Breast epithelium (tissue), 4 donors: ENCODE measurements around the gene STX8. TPM values are rescaled to one million over a fixed set of nuclear protein-coding genes. Genes with fewer than 3 reads are reported as not detected.
"Not testable (repeated sequence)": the region's sequence is repeated elsewhere in the genome, so short reads cannot be mapped to it uniquely, and the experiment has no call there.

Source experiments
- DNase-seq, 2 donors: peaks; one replicate each; pipeline ENCODE4 v3.0.0-alpha.2; 2019; ENCODE audit warnings: low spot score in 2 of 2
- H3K27ac ChIP-seq, 2 donors: fragments of 200-600 bp; sonication (generic) in 1 of 2; one replicate each; pipeline ENCODE4 v1.5.1; 2016 to 2019; ENCODE audit warnings: mild to moderate bottlenecking in 1 of 2
- H3K27me3 ChIP-seq, 2 donors: fragments of 200-600 bp; sonication (generic) in 1 of 2; one replicate each; pipeline versions ENCODE4 v1.5.1 to v1.6.0; 2017 to 2019; ENCODE audit warnings: control low read depth in 1 of 2, mild to moderate bottlenecking in 1 of 2
- H3K36me3 ChIP-seq: fragments of 200-600 bp; one replicate; pipeline ENCODE4 v1.5.1; 2019
- H3K4me1 ChIP-seq, 2 donors: fragments of 200-600 bp; sonication (generic); one replicate each; pipeline ENCODE4 v1.5.1; 2016 to 2019; ENCODE audit warnings: control low read depth in 1 of 2
- H3K4me3 ChIP-seq, 3 donors: fragments of 200-600 bp; sonication (generic); 1 replicate in 2 of 3; 2 replicates in 1 of 3; pipeline ENCODE4 v1.5.1; 2016 to 2019; ENCODE audit warnings: mild to moderate bottlenecking in 3 of 3, moderate library complexity in 2 of 3
- H3K9me3 ChIP-seq, 2 donors: fragments of 200-600 bp; sonication (generic) in 1 of 2; one replicate each; pipeline ENCODE4 v1.5.1; 2016 to 2019; ENCODE audit warnings: control low read depth in 1 of 2
- CTCF ChIP-seq, 3 donors: fragments of 450-650 bp; IDR thresholded peaks; one replicate each; pipeline ENCODE4 v1.5.1; 2016 to 2017; ENCODE audit warnings: antibody characterized with exemption in 3 of 3, mild to moderate bottlenecking in 3 of 3, moderate library complexity in 3 of 3
- POLR2A ChIP-seq: fragments of 450-650 bp; IDR thresholded peaks from one replicate; pipeline ENCODE4 v1.6.1; 2016; ENCODE audit warnings: antibody characterized with exemption, mild to moderate bottlenecking, moderate library complexity
- POLR2AphosphoS5 ChIP-seq, 3 donors: sonication (generic); formaldehyde crosslinking; IDR thresholded peaks; one replicate each; pipeline ENCODE4 v1.6.1; 2017; ENCODE audit warnings: antibody characterized with exemption in 3 of 3
- intact Hi-C: fragments of 100-400 bp; cut with DNase I; formaldehyde crosslinking; loops from one replicate; pipeline ENCODE4 v1.15.1; 2023; ENCODE audit warnings: low total_unique reads
- total RNA-seq, 3 donors: library from RNA; depleted of rRNA; stranded (reverse); fragments of >200 nt; gene quantifications; one replicate each; pipeline ENCODE4 v1.1.0, GENCODE V29; 2016

STX8 gene
- total RNA-seq, 3 donors from 2014 or later = 54.1 to 101 (median 60.4) TPM

GRCh38 chr17:9380361-9380760, 195.3 kb downstream of the STX8 start:
- H3K36me3 ChIP-seq = no peaks in the 10 kb centered on the region
- H3K4me1 ChIP-seq = no peaks in the 10 kb centered on the region
- intact Hi-C loops = no loop called here
- no peaks in the 10 kb centered on the region for H3K27me3 ChIP-seq
- H3K4me3 ChIP-seq = no peak overlapping the region
- H3K9me3 ChIP-seq = no peaks in the 10 kb centered on the region
- no peak for DNase-seq
- no peak overlapping the region for H3K27ac ChIP-seq
- TF ChIP-seq POLR2A (no peak), CTCF (IDR thresholded peaks at IDR 0.05) (no peak), POLR2AphosphoS5 (IDR thresholded peaks at IDR 0.05) (no peak)

GRCh38 chr17:9376177-9376576, 199.4 kb downstream of the STX8 start:
- H3K36me3 ChIP-seq, DNase-seq, intact Hi-C loops, H3K4me1 ChIP-seq, H3K27me3 ChIP-seq, H3K9me3 ChIP-seq, H3K4me3 ChIP-seq, H3K27ac ChIP-seq: not testable (repeated sequence)

- Histone ChIP-seq H3K27me3 (no peaks in the 10 kb centered on the region), H3K36me3 (no peaks in the 10 kb centered on the region), H3K4me3 (no peak overlapping the region), H3K9me3 (no peaks in the 10 kb centered on the region), H3K27ac (no peak overlapping the region), H3K4me1 (no peaks in the 10 kb centered on the region)
- TF ChIP-seq POLR2AphosphoS5 (IDR thresholded peaks at IDR 0.05) = no peak
- no peak for TF ChIP-seq CTCF (IDR thresholded peaks at IDR 0.05)
- no peak for TF ChIP-seq POLR2A
- intact Hi-C loops = no loop called here
- DNase-seq = no peak
Observed at GRCh38 chr17:9371019-9371418, 204.6 kb downstream of the STX8 start.

- TF ChIP-seq CTCF (IDR thresholded peaks at IDR 0.05) = no peak
- TF ChIP-seq POLR2AphosphoS5 (IDR thresholded peaks at IDR 0.05) = no peak
- H3K27me3 ChIP-seq = no peaks in the 10 kb centered on the region
- no peaks in the 10 kb centered on the region for H3K36me3 ChIP-seq
- H3K27ac ChIP-seq = no peak overlapping the region
- H3K4me1 ChIP-seq = no peaks in the 10 kb centered on the region
- intact Hi-C loops = no loop called here
- DNase-seq = no peak
- no peaks in the 10 kb centered on the region for H3K9me3 ChIP-seq
- H3K4me3 ChIP-seq = no peak overlapping the region
Observed at GRCh38 chr17:9370467-9370866, 205.2 kb downstream of the STX8 start.

GRCh38 chr17:9368631-9369030, 207.0 kb downstream of the STX8 start:
- Histone ChIP-seq H3K27ac (no peak overlapping the region), H3K4me3 (no peak overlapping the region), H3K36me3 (no peaks in the 10 kb centered on the region), H3K9me3 (no peaks in the 10 kb centered on the region), H3K27me3 (no peaks in the 10 kb centered on the region), H3K4me1 (no peaks in the 10 kb centered on the region)
- no peak for DNase-seq
- intact Hi-C loops = no loop called here
- no peak for TF ChIP-seq POLR2AphosphoS5 (IDR thresholded peaks at IDR 0.05)
- no peak for TF ChIP-seq CTCF (IDR thresholded peaks at IDR 0.05)
- no peak for TF ChIP-seq POLR2A

GRCh38 chr17:9367156-9367555, 208.5 kb downstream of the STX8 start:
- no peak overlapping the region for H3K4me3 ChIP-seq
- no peak for TF ChIP-seq CTCF (IDR thresholded peaks at IDR 0.05)
- TF ChIP-seq POLR2AphosphoS5 (IDR thresholded peaks at IDR 0.05) = no peak
- TF ChIP-seq POLR2A = no peak
- H3K9me3 ChIP-seq = no peaks in the 10 kb centered on the region
- no peak overlapping the region for H3K27ac ChIP-seq
- no peak for DNase-seq
- intact Hi-C loops = no loop called here
- H3K27me3 ChIP-seq = no peaks in the 10 kb centered on the region
- H3K36me3 ChIP-seq = no peaks in the 10 kb centered on the region
- H3K4me1 ChIP-seq = no peaks in the 10 kb centered on the region
